B cell (primary cell): ENCODE measurements around the gene SOD3. TPM values are rescaled to one million over a fixed set of nuclear protein-coding genes. Genes with fewer than 3 reads are reported as not detected.

Experiments
- ATAC-seq: fragments of 200-7000 bp; cut with Tn5 transposase; one replicate; pipeline ENCODE4 v1.10.0; 2021; ENCODE audit warnings: low read depth, mild to moderate bottlenecking, moderate number of reproducible peaks, moderate library complexity
- CTCF ChIA-PET: fragments of 350-600 bp; sonication (Branson Sonifier 250); formaldehyde crosslinking; loops from one replicate; lab custom pipeline; 2021; ENCODE audit warnings: antibody characterized with exemption, inconsistent platforms; lab: Charles Lee
- POLR2A ChIA-PET: fragments of 350-600 bp; sonication (Branson Sonifier 250); formaldehyde crosslinking; loops from one replicate; lab custom pipeline; 2021; ENCODE audit warnings: antibody characterized with exemption; lab: Charles Lee
- DNase-seq: peaks from one replicate; pipeline ENCODE4 v3.0.0; 2013
- H2AFZ ChIP-seq: 2 replicates; pipeline ENCODE4 v1.6.1; 2012; ENCODE audit warnings: mild to moderate bottlenecking, low read depth, low read length; ENCODE audit not compliant: insufficient read depth, poor library complexity, severe bottlenecking
- H3K27ac ChIP-seq, 2 donors: 1 replicate in 1 of 2; 2 replicates in 1 of 2; pipeline ENCODE4 v1.5.1; 2012 to 2013; ENCODE audit warnings: low read length in 2 of 2, mild to moderate bottlenecking in 2 of 2, moderate library complexity in 1 of 2
- H3K27me3 ChIP-seq, 4 experiments: fragments of 200-600 bp in 1 of 4; sonication (generic) in 1 of 4; replicated peaks in 1 of 4; 1 replicate in 2 of 4; 2 replicates in 2 of 4; pipeline versions ENCODE4 v1.6.1 to v1.7.0; 2013 to 2016; ENCODE audit warnings: low read length in 3 of 4, mild to moderate bottlenecking in 2 of 4, mixed read lengths in 1 of 4, moderate library complexity in 1 of 4; ENCODE audit not compliant: insufficient read depth in 4 of 4, control insufficient read depth in 3 of 4; ENCODE audit errors: control extremely low read depth in 1 of 4
- H3K36me3 ChIP-seq, 2 experiments: replicated peaks in 1 of 2; 1 replicate in 1 of 2; 2 replicates in 1 of 2; pipeline versions ENCODE4 v1.6.1 to v1.7.1; 2013; ENCODE audit warnings: low read length in 1 of 2; ENCODE audit not compliant: insufficient read depth in 2 of 2, control insufficient read depth in 1 of 2; ENCODE audit errors: control extremely low read depth in 1 of 2, extremely low read depth in 1 of 2
- H3K4me1 ChIP-seq, 2 donors: fragments of 200-600 bp in 1 of 2; sonication (generic) in 1 of 2; 1 replicate in 1 of 2; 2 replicates in 1 of 2; pipeline versions ENCODE4 v1.5.1 to v1.6.1; 2013 to 2017; ENCODE audit warnings: low read length in 2 of 2; ENCODE audit not compliant: control insufficient read depth in 2 of 2, insufficient read depth in 2 of 2
- H3K4me2 ChIP-seq: replicated peaks from 2 replicates; pipeline ENCODE3; 2012; ENCODE audit warnings: mild to moderate bottlenecking, low read depth, low read length; ENCODE audit not compliant: poor library complexity, severe bottlenecking
- H3K4me3 ChIP-seq, 5 experiments: fragments of 200-600 bp in 1 of 5; sonication (generic) in 1 of 5; 1 replicate in 3 of 5; 2 replicates in 2 of 5; pipeline versions ENCODE4 v1.5.1 to v1.7.0; 2011 to 2016; ENCODE audit warnings: low read length in 4 of 5, mild to moderate bottlenecking in 4 of 5, low read depth in 2 of 5, control low read depth in 1 of 5, moderate library complexity in 1 of 5; ENCODE audit not compliant: insufficient read depth in 1 of 5; ENCODE audit errors: control extremely low read depth in 1 of 5, extremely low read depth in 1 of 5
- H3K79me2 ChIP-seq: fragments of 200-600 bp; sonication (generic); one replicate; pipeline ENCODE4 v1.6.0; 2016; ENCODE audit warnings: low read length; ENCODE audit not compliant: control insufficient read depth, insufficient read depth
- H3K9ac ChIP-seq: fragments of 200-600 bp; sonication (generic); 2 replicates; pipeline ENCODE4 v1.6.1; 2017; ENCODE audit warnings: mild to moderate bottlenecking, low read length, moderate library complexity
- H3K9me3 ChIP-seq, 3 donors: one replicate each; pipeline versions ENCODE4 v1.6.1 to v1.7.1; 2013; ENCODE audit warnings: low read length in 2 of 3; ENCODE audit not compliant: control insufficient read depth in 2 of 3, insufficient read depth in 1 of 3; ENCODE audit errors: control extremely low read depth in 1 of 3
- H4K20me1 ChIP-seq: 2 replicates; pipeline ENCODE4 v1.6.0; 2012; ENCODE audit warnings: mild to moderate bottlenecking, low read length; ENCODE audit not compliant: insufficient read depth, control insufficient read depth, poor library complexity, severe bottlenecking
- H3K27ac Mint-ChIP-seq: one replicate; pipeline ENCODE4 v1.8.0; 2021; ENCODE audit warnings: mixed read lengths
- H3K27me3 Mint-ChIP-seq: one replicate; pipeline ENCODE4 v1.8.0; 2021; ENCODE audit warnings: mixed read lengths
- H3K4me1 Mint-ChIP-seq: one replicate; pipeline ENCODE4 v1.8.0; 2021; ENCODE audit warnings: mixed read lengths
- H3K4me3 Mint-ChIP-seq: one replicate; pipeline ENCODE4 v1.8.0; 2021; ENCODE audit warnings: mixed read lengths
- H3K9me3 Mint-ChIP-seq: one replicate; pipeline ENCODE4 v1.8.0; 2022; ENCODE audit warnings: mixed read lengths; ENCODE audit not compliant: insufficient read depth
- EZH2 ChIP-seq: IDR thresholded peaks from 2 replicates; pipeline ENCODE4 v1.6.1; 2012; ENCODE audit warnings: borderline replicate concordance, low read depth, mild to moderate bottlenecking, moderate library complexity, low read length; ENCODE audit not compliant: insufficient read depth, poor library complexity, severe bottlenecking
- WGBS: methylation state at CpG from one replicate; pipeline ENCODE4 v1.1.5; 2013; ENCODE audit warnings: missing lambda C conversion rate; ENCODE audit not compliant: insufficient coverage; 5-methylcytosine and 5-hydroxymethylcytosine counted together
- intact Hi-C: fragments of 100-400 bp; cut with micrococcal nuclease; formaldehyde crosslinking; loops from one replicate; pipeline ENCODE4 v1.10.0; 2022
- polyA plus RNA-seq: library from polyadenylated mRNA; depleted of rRNA; stranded (reverse); fragments of >200 nt; gene quantifications from 2 replicates; pipeline ENCODE4 v1.2.3, GENCODE V29; 2012
- total RNA-seq, 2 donors: library from RNA; stranded (reverse); fragments of 120-200 nt in 1 of 2; gene quantifications; 1 replicate in 1 of 2; 2 replicates in 1 of 2; pipeline versions ENCODE4 v1.2.3 to v1.2.4, GENCODE V29; 2013 to 2022
- TF ChIP-seq, protein P1 (sequence below): fragments of 200-600 bp; IDR thresholded peaks from one replicate; pipeline ENCODE4 v1.8.0; 2022; ENCODE audit warnings: antibody characterized with exemption, mild to moderate bottlenecking

The SOD3 gene
- total and polyA plus RNA-seq, 2 donors (not counting 1 experiment from before 2014, with no cell fraction given), result not detected

DNA sequence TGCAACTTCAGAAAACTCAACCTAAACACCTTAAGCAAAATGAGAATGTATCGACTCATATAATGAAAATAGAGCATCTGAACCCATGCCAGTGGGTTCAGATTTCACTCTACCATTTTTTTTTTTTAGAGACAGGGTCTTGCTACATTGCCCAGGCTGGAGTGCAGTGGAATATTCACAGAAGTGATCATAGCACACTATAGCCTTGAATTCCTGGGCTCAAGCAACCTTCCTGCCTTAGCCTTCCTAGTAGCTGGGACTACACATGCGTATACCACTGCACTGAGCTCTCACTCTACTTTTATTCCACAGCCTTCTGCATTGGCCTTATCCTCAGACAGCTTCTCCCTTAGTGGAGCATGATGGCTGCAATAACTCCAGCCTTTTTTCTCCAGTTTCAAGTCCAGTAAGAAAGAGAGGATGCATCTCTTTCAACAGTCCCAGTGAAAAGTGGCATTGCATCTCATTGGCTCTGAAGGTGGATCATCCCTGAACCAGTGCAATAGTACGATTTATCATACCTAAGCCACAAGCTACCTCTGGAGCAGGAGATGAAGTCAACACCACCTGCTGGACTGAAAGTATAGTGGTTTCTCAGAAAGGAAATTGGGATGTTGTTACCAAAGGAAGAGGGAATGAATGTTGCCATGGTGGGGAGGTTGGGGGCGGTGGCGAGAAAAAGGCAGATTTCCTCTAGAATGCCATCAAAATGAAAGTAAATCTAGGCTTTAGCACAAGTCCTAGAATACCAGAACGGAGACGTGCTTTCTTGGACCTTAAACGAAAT, 2.0 kb upstream of the SOD3 start:
- H3K4me2 ChIP-seq, result no peak overlapping the region
- Mint-ChIP-seq H3K27me3 (peaks cover 17% of the 10 kb centered on the region), H3K27ac (no peak overlapping the region), H3K4me1 (no peaks in the 10 kb centered on the region), H3K9me3 (no peaks in the 10 kb centered on the region), H3K4me3 (no peak overlapping the region)
- no peaks in the 10 kb centered on the region for H3K36me3 ChIP-seq
- no peak for DNase-seq
- no peaks in the 10 kb centered on the region for H3K79me2 ChIP-seq
- H3K4me1 ChIP-seq, result no peaks in the 10 kb centered on the region
- ChIA-PET CTCF (no interaction called here), POLR2A (no interaction called here)
- no peaks in the 10 kb centered on the region for H4K20me1 ChIP-seq
- no peak for TF ChIP-seq EZH2
- TF ChIP-seq, protein P1, sequence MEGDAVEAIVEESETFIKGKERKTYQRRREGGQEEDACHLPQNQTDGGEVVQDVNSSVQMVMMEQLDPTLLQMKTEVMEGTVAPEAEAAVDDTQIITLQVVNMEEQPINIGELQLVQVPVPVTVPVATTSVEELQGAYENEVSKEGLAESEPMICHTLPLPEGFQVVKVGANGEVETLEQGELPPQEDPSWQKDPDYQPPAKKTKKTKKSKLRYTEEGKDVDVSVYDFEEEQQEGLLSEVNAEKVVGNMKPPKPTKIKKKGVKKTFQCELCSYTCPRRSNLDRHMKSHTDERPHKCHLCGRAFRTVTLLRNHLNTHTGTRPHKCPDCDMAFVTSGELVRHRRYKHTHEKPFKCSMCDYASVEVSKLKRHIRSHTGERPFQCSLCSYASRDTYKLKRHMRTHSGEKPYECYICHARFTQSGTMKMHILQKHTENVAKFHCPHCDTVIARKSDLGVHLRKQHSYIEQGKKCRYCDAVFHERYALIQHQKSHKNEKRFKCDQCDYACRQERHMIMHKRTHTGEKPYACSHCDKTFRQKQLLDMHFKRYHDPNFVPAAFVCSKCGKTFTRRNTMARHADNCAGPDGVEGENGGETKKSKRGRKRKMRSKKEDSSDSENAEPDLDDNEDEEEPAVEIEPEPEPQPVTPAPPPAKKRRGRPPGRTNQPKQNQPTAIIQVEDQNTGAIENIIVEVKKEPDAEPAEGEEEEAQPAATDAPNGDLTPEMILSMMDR, result no peak
- ATAC-seq, result no peak
- 75% methylated on average over 2 of the region's 8 CpGs for WGBS
- H3K27ac ChIP-seq, result no peak overlapping the region
- no peak overlapping the region for H3K9ac ChIP-seq
- no peak overlapping the region for H3K4me3 ChIP-seq
- no peak overlapping the region for H2AFZ ChIP-seq
- H3K27me3 ChIP-seq, result peaks cover 0 to 3% (median under 1%) of the 10 kb centered on the region in 4 experiments
- no peaks in the 10 kb centered on the region for H3K9me3 ChIP-seq
- intact Hi-C loops, result no loop called here

DNA sequence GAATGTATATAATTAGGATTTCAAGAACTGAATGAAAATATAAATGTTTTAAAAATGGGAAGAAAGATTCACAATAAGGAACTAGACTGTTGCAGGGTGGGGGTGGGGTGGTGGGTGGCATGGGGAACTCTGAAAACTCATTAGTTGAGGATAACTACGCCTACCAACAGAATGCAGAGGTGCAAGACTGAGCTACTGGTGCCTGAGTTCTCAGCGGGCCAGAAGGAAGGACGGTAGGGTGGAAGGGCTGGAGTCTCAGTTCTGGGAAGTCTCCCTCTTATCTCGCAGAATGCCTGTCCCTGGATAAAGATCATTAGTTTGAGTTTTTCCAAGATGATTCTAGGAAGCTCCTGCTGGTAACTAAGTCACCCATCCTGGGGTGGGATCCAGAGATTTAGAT, 1.3 kb upstream of the SOD3 start:
- peaks cover 24% of the 10 kb centered on the region for H3K27me3 Mint-ChIP-seq
- ATAC-seq, result no peak

More for the DNA sequence above, 1.3 kb upstream of the SOD3 start:
- intact Hi-C loops, result no loop called here
- Mint-ChIP-seq H3K4me3 (no peak overlapping the region), H3K27ac (no peak overlapping the region), H3K4me1 (no peaks in the 10 kb centered on the region), H3K9me3 (no peaks in the 10 kb centered on the region)
- no peaks in the 10 kb centered on the region for H4K20me1 ChIP-seq
- peaks cover 0 to 8% (median 3%) of the 10 kb centered on the region in 4 experiments for H3K27me3 ChIP-seq
- TF ChIP-seq EZH2, result no peak
- TF ChIP-seq, protein P1, result no peak
- 82% methylated on average over 3 of the region's 4 CpGs for WGBS
- no peaks in the 10 kb centered on the region for H3K36me3 ChIP-seq
- POLR2A ChIA-PET, result no interaction called here
- no peak overlapping the region for H3K4me3 ChIP-seq
- H3K79me2 ChIP-seq, result no peaks in the 10 kb centered on the region
- no peak overlapping the region for H3K9ac ChIP-seq
- no peak overlapping the region for H3K27ac ChIP-seq
- no peak overlapping the region for H2AFZ ChIP-seq
- no peak for DNase-seq
- CTCF ChIA-PET, result no interaction called here
- no peaks in the 10 kb centered on the region for H3K4me1 ChIP-seq
- no peaks in the 10 kb centered on the region for H3K9me3 ChIP-seq
- H3K4me2 ChIP-seq, result no peak overlapping the region
